ENCODE data around the gene MBD5.

The MBD5 gene

GRCh38 chr2:148552675-148553331 lies 531.9 kb downstream of the MBD5 start:
- H3K9me3 ChIP-seq (ENCODE audit: control insufficient read depth, low read length) = no peaks in the 10 kb centered on the region
- H3K4me1 ChIP-seq (ENCODE audit: control insufficient read depth, insufficient read depth, low read length) = peaks cover 5% of the 10 kb centered on the region
- H3K36me3 ChIP-seq (ENCODE audit: control insufficient read depth, insufficient read depth, low read length) = no peaks in the 10 kb centered on the region
- H3K4me3 ChIP-seq (ENCODE audit: low read length) = no peak overlapping the region
- peak overlapping the region; percentile 14 for H3K9ac ChIP-seq (ENCODE audit: low read length)
- no peaks in the 10 kb centered on the region for H3K27me3 ChIP-seq (ENCODE audit: control insufficient read depth, insufficient read depth, low read length)

GRCh38 chr2:148553332-148553887 lies 532.5 kb downstream of the MBD5 start:
- no peaks in the 10 kb centered on the region for H3K9me3 ChIP-seq (ENCODE audit: control insufficient read depth, low read length)
- H3K9ac ChIP-seq (ENCODE audit: low read length) = peak overlapping the region; percentile 14
- no peaks in the 10 kb centered on the region for H3K36me3 ChIP-seq (ENCODE audit: control insufficient read depth, insufficient read depth, low read length)
- H3K4me1 ChIP-seq (ENCODE audit: control insufficient read depth, insufficient read depth, low read length) = peaks cover 5% of the 10 kb centered on the region
- H3K27me3 ChIP-seq (ENCODE audit: control insufficient read depth, insufficient read depth, low read length) = no peaks in the 10 kb centered on the region
- H3K4me3 ChIP-seq (ENCODE audit: low read length) = no peak overlapping the region

GRCh38 chr2:148554459-148555247 lies 533.8 kb downstream of the MBD5 start:
- Histone ChIP-seq H3K36me3 (ENCODE audit: control insufficient read depth, insufficient read depth, low read length) (no peaks in the 10 kb centered on the region), H3K9me3 (ENCODE audit: control insufficient read depth, low read length) (no peaks in the 10 kb centered on the region), H3K9ac (ENCODE audit: low read length) (no peak overlapping the region), H3K4me3 (ENCODE audit: low read length) (no peak overlapping the region), H3K27me3 (ENCODE audit: control insufficient read depth, insufficient read depth, low read length) (no peaks in the 10 kb centered on the region), H3K4me1 (ENCODE audit: control insufficient read depth, insufficient read depth, low read length) (peaks cover 5% of the 10 kb centered on the region)

- Histone ChIP-seq H3K4me3 (ENCODE audit: low read length) (no peak overlapping the region), H3K9me3 (ENCODE audit: control insufficient read depth, low read length) (no peaks in the 10 kb centered on the region), H3K9ac (ENCODE audit: low read length) (no peak overlapping the region), H3K4me1 (ENCODE audit: control insufficient read depth, insufficient read depth, low read length) (peaks cover 5% of the 10 kb centered on the region), H3K27me3 (ENCODE audit: control insufficient read depth, insufficient read depth, low read length) (no peaks in the 10 kb centered on the region), H3K36me3 (ENCODE audit: control insufficient read depth, insufficient read depth, low read length) (no peaks in the 10 kb centered on the region)
Observed at GRCh38 chr2:148555622-148556294, 534.9 kb downstream of the MBD5 start.

GRCh38 chr2:148557844-148558436 lies 537.0 kb downstream of the MBD5 start:
- Histone ChIP-seq H3K4me1 (ENCODE audit: control insufficient read depth, insufficient read depth, low read length) (peaks cover 2% of the 10 kb centered on the region), H3K27me3 (ENCODE audit: control insufficient read depth, insufficient read depth, low read length) (no peaks in the 10 kb centered on the region), H3K9me3 (ENCODE audit: control insufficient read depth, low read length) (no peaks in the 10 kb centered on the region), H3K36me3 (ENCODE audit: control insufficient read depth, insufficient read depth, low read length) (no peaks in the 10 kb centered on the region), H3K4me3 (ENCODE audit: low read length) (no peak overlapping the region), H3K9ac (ENCODE audit: low read length) (no peak overlapping the region)

- H3K4me3 ChIP-seq (ENCODE audit: low read length) = no peak overlapping the region
Observed at GRCh38 chr2:148560496-148560895, 539.6 kb downstream of the MBD5 start.

DNA sequence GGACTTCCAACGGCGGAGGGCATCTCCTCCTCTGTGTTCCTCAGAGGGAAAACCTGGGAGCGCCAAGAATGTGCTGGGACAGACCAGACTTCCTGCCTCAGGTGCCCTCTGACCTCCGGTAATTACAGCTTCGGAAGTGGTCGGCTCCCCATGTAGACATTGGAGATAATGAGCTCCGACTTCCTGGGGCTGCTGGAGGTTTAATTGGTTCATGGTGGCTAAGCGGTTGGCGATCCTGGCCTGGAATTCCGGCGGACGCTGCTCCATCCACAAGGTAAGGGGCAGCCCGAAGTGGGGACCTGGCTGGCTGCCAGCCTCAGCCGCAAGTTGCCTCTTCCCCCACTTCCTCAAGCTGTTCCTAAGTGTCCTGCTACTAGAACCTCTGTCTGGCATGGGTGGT lies 540.5 kb downstream of the MBD5 start:
- H3K27me3 ChIP-seq (ENCODE audit: control insufficient read depth, insufficient read depth, low read length) = no peaks in the 10 kb centered on the region
- no peaks in the 10 kb centered on the region for H3K9me3 ChIP-seq (ENCODE audit: control insufficient read depth, low read length)
- no peaks in the 10 kb centered on the region for H3K36me3 ChIP-seq (ENCODE audit: control insufficient read depth, insufficient read depth, low read length)
- H3K9ac ChIP-seq (ENCODE audit: low read length) = no peak overlapping the region
- no peaks in the 10 kb centered on the region for H3K4me1 ChIP-seq (ENCODE audit: control insufficient read depth, insufficient read depth, low read length)
- no peak overlapping the region for H3K4me3 ChIP-seq (ENCODE audit: low read length)

More at GRCh38 chr2:148560496-148560895, 539.6 kb downstream of the MBD5 start:
- H3K9me3 ChIP-seq (ENCODE audit: control insufficient read depth, low read length) = no peaks in the 10 kb centered on the region
- no peaks in the 10 kb centered on the region for H3K4me1 ChIP-seq (ENCODE audit: control insufficient read depth, insufficient read depth, low read length)
- no peak overlapping the region for H3K9ac ChIP-seq (ENCODE audit: low read length)
- H3K36me3 ChIP-seq (ENCODE audit: control insufficient read depth, insufficient read depth, low read length) = no peaks in the 10 kb centered on the region
- H3K27me3 ChIP-seq (ENCODE audit: control insufficient read depth, insufficient read depth, low read length) = no peaks in the 10 kb centered on the region

DNA sequence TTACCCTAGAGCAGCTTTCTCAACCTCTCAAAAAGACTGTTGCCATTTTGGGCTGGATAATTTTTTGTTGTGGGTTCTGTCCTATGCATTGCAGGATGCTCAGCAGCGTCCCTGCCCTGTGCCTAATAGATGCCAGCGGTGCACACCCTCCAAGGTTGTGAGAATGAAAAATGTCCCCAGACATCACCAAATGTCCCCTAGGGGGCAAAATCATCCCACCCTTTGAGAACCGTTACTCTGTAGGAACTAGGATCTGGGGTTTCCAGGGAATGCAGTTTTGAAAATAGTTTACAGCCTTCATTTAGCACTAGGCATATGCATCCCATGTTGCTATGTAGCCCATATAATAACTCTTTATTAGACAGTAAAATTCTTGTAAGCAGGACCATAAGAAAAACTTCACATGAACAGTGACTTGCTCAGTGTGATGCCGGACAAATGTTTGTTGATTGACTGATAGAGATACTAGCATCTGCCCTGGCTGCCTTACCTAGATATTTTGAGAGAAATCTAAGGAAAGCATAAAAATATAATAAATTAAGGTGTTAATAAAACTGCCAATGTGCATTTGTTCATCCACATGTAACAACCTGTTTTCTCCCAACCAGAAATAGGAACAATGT lies 544.5 kb downstream of the MBD5 start:
- H3K9ac ChIP-seq (ENCODE audit: low read length) = no peak overlapping the region
- no peak overlapping the region for H3K4me3 ChIP-seq (ENCODE audit: low read length)
- H3K27me3 ChIP-seq (ENCODE audit: control insufficient read depth, insufficient read depth, low read length) = no peaks in the 10 kb centered on the region
- H3K9me3 ChIP-seq (ENCODE audit: control insufficient read depth, low read length) = no peaks in the 10 kb centered on the region
- H3K4me1 ChIP-seq (ENCODE audit: control insufficient read depth, insufficient read depth, low read length) = no peaks in the 10 kb centered on the region
- no peaks in the 10 kb centered on the region for H3K36me3 ChIP-seq (ENCODE audit: control insufficient read depth, insufficient read depth, low read length)
